ENCODE measurements around the gene KCNE5.

DNA sequence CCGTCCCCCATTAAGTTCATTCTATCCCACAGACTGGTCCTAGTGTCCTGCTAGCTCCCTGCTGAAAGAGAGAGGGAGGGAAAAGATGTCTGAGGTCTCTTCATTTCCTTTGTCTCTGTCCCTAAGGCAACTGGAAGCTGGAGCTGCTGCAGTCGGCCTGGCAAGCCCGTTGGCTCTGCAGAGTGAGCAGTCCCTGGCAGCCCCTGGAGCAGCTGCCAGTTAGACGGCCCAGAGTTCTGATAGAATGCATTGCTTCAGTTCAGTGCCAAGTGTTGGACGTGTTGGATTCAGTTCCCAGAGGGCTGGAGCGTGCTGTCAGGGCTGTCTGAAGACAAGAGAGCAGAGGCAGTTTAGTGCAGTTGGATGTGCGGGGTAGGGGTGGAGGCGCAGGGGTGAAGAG is 975 bp downstream of the KCNE5 start:
- TF ChIP-seq, protein P1, sequence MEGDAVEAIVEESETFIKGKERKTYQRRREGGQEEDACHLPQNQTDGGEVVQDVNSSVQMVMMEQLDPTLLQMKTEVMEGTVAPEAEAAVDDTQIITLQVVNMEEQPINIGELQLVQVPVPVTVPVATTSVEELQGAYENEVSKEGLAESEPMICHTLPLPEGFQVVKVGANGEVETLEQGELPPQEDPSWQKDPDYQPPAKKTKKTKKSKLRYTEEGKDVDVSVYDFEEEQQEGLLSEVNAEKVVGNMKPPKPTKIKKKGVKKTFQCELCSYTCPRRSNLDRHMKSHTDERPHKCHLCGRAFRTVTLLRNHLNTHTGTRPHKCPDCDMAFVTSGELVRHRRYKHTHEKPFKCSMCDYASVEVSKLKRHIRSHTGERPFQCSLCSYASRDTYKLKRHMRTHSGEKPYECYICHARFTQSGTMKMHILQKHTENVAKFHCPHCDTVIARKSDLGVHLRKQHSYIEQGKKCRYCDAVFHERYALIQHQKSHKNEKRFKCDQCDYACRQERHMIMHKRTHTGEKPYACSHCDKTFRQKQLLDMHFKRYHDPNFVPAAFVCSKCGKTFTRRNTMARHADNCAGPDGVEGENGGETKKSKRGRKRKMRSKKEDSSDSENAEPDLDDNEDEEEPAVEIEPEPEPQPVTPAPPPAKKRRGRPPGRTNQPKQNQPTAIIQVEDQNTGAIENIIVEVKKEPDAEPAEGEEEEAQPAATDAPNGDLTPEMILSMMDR (IDR thresholded peaks at IDR 0.05) = no peak
- no peak for TF ChIP-seq POLR2A (IDR thresholded peaks at IDR 0.05)

Measured in right lobe of liver (tissue), 4 donors.